OCI-LY1 (cell line): Measurements from ENCODE around the gene ZNF627.

ENCODE experiments used
- CTCF ChIP-seq: fragments of 200-600 bp; sonication (generic), shearing (Covaris generic); IDR thresholded peaks from 2 replicates; pipeline ENCODE4 v1.5.1; 2017; ENCODE audit warnings: mild to moderate bottlenecking, antibody characterized with exemption, low read length, moderate library complexity, mixed read lengths
- EZH2 ChIP-seq: fragments of 200-600 bp; sonication (generic), shearing (Covaris generic); IDR thresholded peaks from 2 replicates; pipeline ENCODE4 v1.8.0; 2017; ENCODE audit warnings: borderline replicate concordance, mixed run types, mild to moderate bottlenecking, antibody characterized with exemption, low read length, moderate library complexity, mixed read lengths

GRCh38 chr19:11659612-11660011 lies 62.3 kb downstream of the ZNF627 start:
- TF ChIP-seq CTCF (peak; percentile 46; the same call in 1 of the 2 replicates), EZH2 (no peak)
